Cerebellar nuclear complex (tissue), 1 donor: Measurements from ENCODE around the gene NLK.

Source experiments
- DNase-seq, 2 experiments: peaks; one replicate each; lab custom pipeline; 2025; lab: John Stamatoyannopoulos, UW

The NLK gene

GRCh38 chr17:28113269-28113668 is 70.8 kb downstream of the NLK start:
- DNase-seq = no peak

- DNase-seq = no peak
Observed at GRCh38 chr17:28115046-28115445, 72.6 kb downstream of the NLK start.

- DNase-seq = no peak
Observed at GRCh38 chr17:28117304-28117703, 74.8 kb downstream of the NLK start.

- DNase-seq = no peak
Observed at GRCh38 chr17:28118362-28118761, 75.9 kb downstream of the NLK start.

GRCh38 chr17:28119046-28119445 is 76.6 kb downstream of the NLK start:
- no peak for DNase-seq

- no peak for DNase-seq
Observed at GRCh38 chr17:28119560-28119959, 77.1 kb downstream of the NLK start.

GRCh38 chr17:28120766-28121165 is 78.3 kb downstream of the NLK start:
- DNase-seq = no peak

GRCh38 chr17:28124962-28125361 is 82.5 kb downstream of the NLK start:
- DNase-seq = no peak

GRCh38 chr17:28125526-28126378 is 83.3 kb downstream of the NLK start:
- no peak for DNase-seq

- DNase-seq = no peak
Observed at GRCh38 chr17:28127196-28127595, 84.7 kb downstream of the NLK start.

GRCh38 chr17:28128779-28129178 is 86.3 kb downstream of the NLK start:
- DNase-seq = no peak

GRCh38 chr17:28130472-28130871 is 88.0 kb downstream of the NLK start:
- no peak for DNase-seq

GRCh38 chr17:28131599-28131998 is 89.1 kb downstream of the NLK start:
- no peak for DNase-seq

- DNase-seq = no peak
Observed at GRCh38 chr17:28133562-28133970, 91.1 kb downstream of the NLK start.

- no peak for DNase-seq
Observed at GRCh38 chr17:28136923-28137322, 94.4 kb downstream of the NLK start.

GRCh38 chr17:28139822-28140221 is 97.3 kb downstream of the NLK start:
- DNase-seq = no peak

GRCh38 chr17:28141313-28141712 is 98.8 kb downstream of the NLK start:
- no peak for DNase-seq

GRCh38 chr17:28141773-28142172 is 99.3 kb downstream of the NLK start:
- DNase-seq = no peak

GRCh38 chr17:28142305-28142704 is 99.8 kb downstream of the NLK start:
- DNase-seq = no peak

- DNase-seq = no peak
Observed at GRCh38 chr17:28144019-28144418, 101.5 kb downstream of the NLK start.

- no peak for DNase-seq
Observed at GRCh38 chr17:28145348-28145747, 102.9 kb downstream of the NLK start.

GRCh38 chr17:28147017-28147416 is 104.5 kb downstream of the NLK start:
- DNase-seq = no peak

- no peak for DNase-seq
Observed at GRCh38 chr17:28151001-28151400, 108.5 kb downstream of the NLK start.

GRCh38 chr17:28154214-28154613 is 111.7 kb downstream of the NLK start:
- no peak for DNase-seq
